8988T (cell line): ENCODE data around the gene TOM1L1.

Source experiments
- DNase-seq: peaks from one replicate; pipeline ENCODE4 v3.0.0; 2011

TOM1L1 gene

DNA sequence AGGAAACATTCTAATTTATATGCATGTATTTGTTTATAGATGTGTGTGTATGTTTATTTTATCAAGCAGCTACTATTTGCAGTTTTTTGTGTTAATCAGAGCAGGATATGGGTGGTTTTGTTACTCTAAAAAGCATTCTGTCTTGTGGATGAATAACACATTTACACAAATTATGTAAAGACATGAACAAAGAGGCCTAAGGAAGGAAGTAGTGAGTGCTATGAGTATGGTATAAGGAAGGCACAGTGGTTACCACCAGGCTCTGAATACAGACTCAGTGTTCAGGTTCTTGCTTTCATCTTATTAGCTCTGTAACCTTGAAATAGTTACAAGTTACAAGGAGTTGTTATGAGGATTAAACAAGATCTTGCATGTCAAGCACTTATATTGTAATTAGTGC is 101.8 kb downstream of the TOM1L1 start:
- no peak for DNase-seq

DNA sequence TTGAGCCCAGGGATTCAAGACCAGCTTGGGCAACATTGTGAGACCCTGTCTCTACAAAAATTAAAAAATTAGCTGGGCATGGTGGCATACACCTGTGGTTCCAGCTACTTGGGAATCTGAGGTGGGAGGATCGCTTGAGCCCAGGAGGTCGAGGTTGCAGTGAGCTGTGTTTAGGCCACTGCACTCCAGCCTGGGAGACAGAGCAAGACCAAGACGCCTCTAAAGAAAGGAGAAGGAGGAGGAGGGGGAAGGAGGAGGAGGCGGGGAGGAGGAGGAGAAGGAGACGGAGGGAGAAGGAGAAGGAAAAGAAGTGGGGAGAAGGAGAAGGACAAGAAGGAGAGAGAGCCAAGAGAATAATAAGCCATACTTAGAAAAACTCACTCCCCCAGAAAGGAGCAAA is 103.8 kb downstream of the TOM1L1 start:
- no peak for DNase-seq

DNA sequence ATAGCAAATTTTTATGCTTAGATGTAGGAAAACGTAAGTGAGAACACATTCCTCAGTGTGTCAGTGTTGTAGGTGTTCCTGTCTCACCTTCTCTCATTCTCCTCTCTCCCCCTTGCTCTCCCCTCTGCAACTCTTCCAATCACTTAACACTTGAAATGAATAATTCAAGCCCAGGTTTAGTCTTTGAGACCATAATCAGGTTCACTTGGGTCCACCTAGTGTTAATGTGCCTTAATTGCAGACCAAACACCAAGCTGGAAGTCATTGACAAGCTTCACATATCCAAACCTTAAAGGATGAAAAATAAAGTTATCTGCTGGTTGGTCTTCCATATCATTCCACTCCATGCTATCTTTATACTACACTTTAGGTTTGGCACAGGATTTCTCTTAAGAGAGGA is 104.9 kb downstream of the TOM1L1 start:
- DNase-seq = no peak
